Fibroblast of lung (primary cell): ENCODE data around the gene CLK1. TPM values are rescaled to one million over a fixed set of nuclear protein-coding genes. Genes with fewer than 3 reads are reported as not detected.

Experiments used
- DNase-seq, 2 donors: peaks; one replicate each; pipeline versions ENCODE4 v3.0.0 to v3.0.0-alpha.2; 2010; ENCODE audit warnings: low read depth in 2 of 2
- H2AFZ ChIP-seq: 2 replicates; pipeline ENCODE4 v1.5.1; 2012; ENCODE audit warnings: low read length, control low read depth, inconsistent platforms
- H3K27ac ChIP-seq: 2 replicates; pipeline ENCODE4 v1.5.1; 2011; ENCODE audit warnings: low read length, control low read depth; ENCODE audit not compliant: insufficient read depth
- H3K27me3 ChIP-seq: 2 replicates; pipeline ENCODE4 v1.5.1; 2011; ENCODE audit warnings: mild to moderate bottlenecking, low read length; ENCODE audit not compliant: control insufficient read depth, insufficient read depth
- H3K36me3 ChIP-seq: 2 replicates; pipeline ENCODE4 v1.5.1; 2011; ENCODE audit warnings: low read length; ENCODE audit not compliant: control insufficient read depth, insufficient read depth
- H3K4me1 ChIP-seq: 2 replicates; pipeline ENCODE4 v1.5.1; 2011; ENCODE audit warnings: low read length; ENCODE audit not compliant: control insufficient read depth, insufficient read depth; ENCODE audit errors: extremely low read depth
- H3K4me2 ChIP-seq: 2 replicates; pipeline ENCODE4 v1.5.1; 2011; ENCODE audit warnings: low read length, control low read depth; ENCODE audit not compliant: insufficient read depth; ENCODE audit errors: extremely low read depth
- H3K4me3 ChIP-seq, 4 experiments: fragments of 200-600 bp in 1 of 4; sonication (generic) in 1 of 4; replicated peaks in 1 of 4; 2 replicates each; pipeline ENCODE4 v1.5.1; 2011 to 2016; ENCODE audit warnings: low read length in 4 of 4, low read depth in 3 of 4, mild to moderate bottlenecking in 3 of 4, control low read depth in 2 of 4, inconsistent platforms in 1 of 4, mixed read lengths in 1 of 4; ENCODE audit not compliant: insufficient read depth in 1 of 4; ENCODE audit errors: control extremely low read depth in 1 of 4
- H3K79me2 ChIP-seq: 2 replicates; pipeline ENCODE4 v1.5.1; 2012; ENCODE audit warnings: mild to moderate bottlenecking, low read length, inconsistent platforms; ENCODE audit not compliant: control insufficient read depth, insufficient read depth
- H3K9ac ChIP-seq: 2 replicates; pipeline ENCODE4 v1.5.1; 2011; ENCODE audit warnings: mild to moderate bottlenecking, low read length, control low read depth; ENCODE audit not compliant: insufficient read depth
- H3K9me3 ChIP-seq: 2 replicates; pipeline ENCODE4 v1.5.1; 2012; ENCODE audit warnings: low read depth, low read length; ENCODE audit not compliant: control insufficient read depth, insufficient read depth
- H4K20me1 ChIP-seq: 2 replicates; pipeline ENCODE4 v1.5.1; 2011; ENCODE audit warnings: low read length; ENCODE audit not compliant: control insufficient read depth, insufficient read depth; ENCODE audit errors: extremely low read depth
- EZH2 ChIP-seq: IDR thresholded peaks from 2 replicates; pipeline ENCODE4 v1.5.1; 2012; ENCODE audit warnings: low read length, control low read depth, mild to moderate bottlenecking; ENCODE audit errors: missing control alignments
- polyA plus RNA-seq, 2 donors: library from polyadenylated mRNA; depleted of rRNA in 1 of 2; stranded (reverse) in 1 of 2; unstranded in 1 of 2; fragments of >200 nt; gene quantifications; 2 replicates each; pipeline ENCODE4 v1.2.1, GENCODE V29; 2011 to 2012; ENCODE audit warnings: missing spikeins in 1 of 2
- total RNA-seq: library from RNA; depleted of rRNA; stranded (reverse); fragments of >200 nt; gene quantifications from 2 replicates; pipeline ENCODE4 v1.2.1, GENCODE V29; 2014
- TF ChIP-seq, protein P1 (sequence below), 2 donors: IDR thresholded peaks in 1 of 2; conservative IDR thresholded peaks in 1 of 2; 1 replicate in 1 of 2; 2 replicates in 1 of 2; pipeline ENCODE4 v1.5.1; 2011 to 2012; ENCODE audit warnings: low read length in 2 of 2, control low read depth in 1 of 2, inconsistent platforms in 1 of 2, low read depth in 1 of 2, mild to moderate bottlenecking in 1 of 2

Gene CLK1
- total and polyA plus RNA-seq, 2 donors (not counting 1 experiment from before 2014, with no cell fraction given), result 68.5 to 104 TPM

GRCh38 chr2:200809506-200810251, 54.8 kb downstream of the CLK1 start:
- Histone ChIP-seq H3K27me3 (no peaks in the 10 kb centered on the region), H3K9ac (no peak overlapping the region), H3K9me3 (no peaks in the 10 kb centered on the region), H3K36me3 (peaks cover 3% of the 10 kb centered on the region), H2AFZ (no peak overlapping the region), H3K4me2 (peak overlapping the region; percentile 99), H4K20me1 (peaks cover 5% of the 10 kb centered on the region), H3K4me3 (peak overlapping the region in 2 of 4 experiments; percentile 77 to 79), H3K4me1 (peaks cover 9% of the 10 kb centered on the region), H3K27ac (peak overlapping the region; percentile 99), H3K79me2 (peaks cover 30% of the 10 kb centered on the region)
- TF ChIP-seq, protein P1, sequence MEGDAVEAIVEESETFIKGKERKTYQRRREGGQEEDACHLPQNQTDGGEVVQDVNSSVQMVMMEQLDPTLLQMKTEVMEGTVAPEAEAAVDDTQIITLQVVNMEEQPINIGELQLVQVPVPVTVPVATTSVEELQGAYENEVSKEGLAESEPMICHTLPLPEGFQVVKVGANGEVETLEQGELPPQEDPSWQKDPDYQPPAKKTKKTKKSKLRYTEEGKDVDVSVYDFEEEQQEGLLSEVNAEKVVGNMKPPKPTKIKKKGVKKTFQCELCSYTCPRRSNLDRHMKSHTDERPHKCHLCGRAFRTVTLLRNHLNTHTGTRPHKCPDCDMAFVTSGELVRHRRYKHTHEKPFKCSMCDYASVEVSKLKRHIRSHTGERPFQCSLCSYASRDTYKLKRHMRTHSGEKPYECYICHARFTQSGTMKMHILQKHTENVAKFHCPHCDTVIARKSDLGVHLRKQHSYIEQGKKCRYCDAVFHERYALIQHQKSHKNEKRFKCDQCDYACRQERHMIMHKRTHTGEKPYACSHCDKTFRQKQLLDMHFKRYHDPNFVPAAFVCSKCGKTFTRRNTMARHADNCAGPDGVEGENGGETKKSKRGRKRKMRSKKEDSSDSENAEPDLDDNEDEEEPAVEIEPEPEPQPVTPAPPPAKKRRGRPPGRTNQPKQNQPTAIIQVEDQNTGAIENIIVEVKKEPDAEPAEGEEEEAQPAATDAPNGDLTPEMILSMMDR (conservative IDR thresholded peaks at IDR 0.05 in 1 of 2, IDR thresholded peaks at IDR 0.05 in 1 of 2; ENCODE audit: low read depth in 1 of 2, low read length in 2 of 2), result no peak
- TF ChIP-seq EZH2, result no peak
- DNase-seq, result peak in 1 of 2 donors; percentile 54

Other genes starting within 250 kb of the CLK1 start
- gene BZW1, start 52.7 kb downstream of the CLK1 start, total RNA-seq, result 425 and 429 TPM in 2 replicates
- gene BZW1, start 52.7 kb downstream of the CLK1 start, polyA plus RNA-seq, result 296 and 325 TPM in 2 replicates
- 66.9 and 76.8 TPM in 2 replicates for gene PPIL3, start 24.4 kb upstream of the CLK1 start, total RNA-seq
- gene PPIL3, start 24.4 kb upstream of the CLK1 start, polyA plus RNA-seq, result 28.2 and 58.9 TPM in 2 replicates
- gene NIF3L1, start 24.7 kb upstream of the CLK1 start, total RNA-seq, result 21.0 and 23.6 TPM in 2 replicates
- gene NIF3L1, start 24.7 kb upstream of the CLK1 start, polyA plus RNA-seq, result 40.7 and 45.5 TPM in 2 replicates
- 13.6 and 13.9 TPM in 2 replicates for gene ORC2, start 99.0 kb upstream of the CLK1 start, total RNA-seq
- gene ORC2, start 99.0 kb upstream of the CLK1 start, polyA plus RNA-seq, result 5.1 and 5.7 TPM in 2 replicates
- gene HYCC2, start 207.0 kb upstream of the CLK1 start, total RNA-seq, result 6.2 and 8.6 TPM in 2 replicates
- gene HYCC2, start 207.0 kb upstream of the CLK1 start, polyA plus RNA-seq, result 3.4 and 6.2 TPM in 2 replicates
- 69.9 and 77.5 TPM in 2 replicates for gene NDUFB3, start 207.3 kb upstream of the CLK1 start, total RNA-seq
- 117 and 121 TPM in 2 replicates for gene NDUFB3, start 207.3 kb upstream of the CLK1 start, polyA plus RNA-seq